Endodermal cell (in vitro differentiated cells): ENCODE data around the gene FGFRL1. TPM values are rescaled to one million over a fixed set of nuclear protein-coding genes. Genes with fewer than 3 reads are reported as not detected.
"Not testable (repeated sequence)": the region's sequence is repeated elsewhere in the genome, so short reads cannot be mapped to it uniquely, and the experiment has no call there.

Experiments
- DNase-seq: peaks from one replicate; pipeline ENCODE4 v3.0.0-alpha.2; 2017
- H3K27ac ChIP-seq: 2 replicates; pipeline ENCODE4 v1.5.1; 2013; ENCODE audit warnings: mild to moderate bottlenecking, low read depth, low read length, moderate library complexity
- H3K27me3 ChIP-seq: 2 replicates; pipeline ENCODE4 v1.6.1; 2013; ENCODE audit warnings: mild to moderate bottlenecking, low read length, moderate library complexity; ENCODE audit not compliant: insufficient read depth, control insufficient read depth, poor library complexity, severe bottlenecking
- H3K36me3 ChIP-seq: 2 replicates; pipeline ENCODE4 v1.7.0; 2013; ENCODE audit warnings: mild to moderate bottlenecking, low read length, moderate library complexity; ENCODE audit not compliant: control insufficient read depth, insufficient read depth
- H3K4me1 ChIP-seq: one replicate; pipeline ENCODE4 v1.7.0; 2013; ENCODE audit warnings: low read length; ENCODE audit not compliant: control insufficient read depth, insufficient read depth
- H3K4me3 ChIP-seq: 2 replicates; pipeline ENCODE4 v1.5.1; 2013; ENCODE audit warnings: mild to moderate bottlenecking, low read length, moderate library complexity
- H3K9ac ChIP-seq: 2 replicates; pipeline ENCODE4 v1.6.1; 2013; ENCODE audit warnings: mild to moderate bottlenecking, low read length, moderate library complexity; ENCODE audit not compliant: poor library complexity, severe bottlenecking; ENCODE audit errors: extremely low read depth
- H3K9me3 ChIP-seq: 2 replicates; pipeline ENCODE4 v1.6.1; 2013; ENCODE audit warnings: mild to moderate bottlenecking, low read length, moderate library complexity; ENCODE audit not compliant: control insufficient read depth
- H3K27ac Mint-ChIP-seq: 2 replicates; pipeline ENCODE4 v1.8.0; 2020; ENCODE audit warnings: mixed read lengths
- H3K27me3 Mint-ChIP-seq: 2 replicates; pipeline ENCODE4 v1.8.0; 2021; ENCODE audit warnings: mild to moderate bottlenecking, mixed read lengths; ENCODE audit not compliant: insufficient read depth
- H3K36me3 Mint-ChIP-seq: 2 replicates; pipeline ENCODE4 v1.8.0; 2020; ENCODE audit warnings: low read depth, mixed read lengths
- H3K4me1 Mint-ChIP-seq: 2 replicates; pipeline ENCODE4 v1.8.0; 2020; ENCODE audit warnings: mixed read lengths
- H3K4me3 Mint-ChIP-seq: 2 replicates; pipeline ENCODE4 v1.8.0; 2020; ENCODE audit warnings: mild to moderate bottlenecking, moderate library complexity, mixed read lengths
- H3K9me3 Mint-ChIP-seq: 2 replicates; pipeline ENCODE4 v1.8.0; 2020; ENCODE audit warnings: mild to moderate bottlenecking, mixed read lengths
- CTCF ChIP-seq: fragments of 200-600 bp; sonication (generic); conservative IDR thresholded peaks from 2 replicates; pipeline ENCODE4 v1.5.0; 2021; ENCODE audit warnings: antibody characterized with exemption, mild to moderate bottlenecking
- WGBS, 2 experiments: methylation state at CpG; one replicate each; pipeline versions ENCODE4 v1.1.5 to v1.1.7; 2013; ENCODE audit warnings: missing lambda C conversion rate in 2 of 2, mixed read lengths in 1 of 2; ENCODE audit not compliant: insufficient coverage in 1 of 2, insufficient read length in 1 of 2; 5-methylcytosine and 5-hydroxymethylcytosine counted together
- total RNA-seq, 2 donors: library from RNA; stranded (reverse); fragmentation: NEBNext Ultra II Directional in 1 of 2; extraction: Animal tissue kit (Norgen Biotek cat#: 25700) in 1 of 2; gene quantifications; 2 replicates in 1 of 2; 3 replicates in 1 of 2; pipeline ENCODE4 v1.2.1, GENCODE V29; 2021

FGFRL1 gene
- total RNA-seq, 2 donors from 2014 or later: 51.0 to 93.3 TPM

DNA sequence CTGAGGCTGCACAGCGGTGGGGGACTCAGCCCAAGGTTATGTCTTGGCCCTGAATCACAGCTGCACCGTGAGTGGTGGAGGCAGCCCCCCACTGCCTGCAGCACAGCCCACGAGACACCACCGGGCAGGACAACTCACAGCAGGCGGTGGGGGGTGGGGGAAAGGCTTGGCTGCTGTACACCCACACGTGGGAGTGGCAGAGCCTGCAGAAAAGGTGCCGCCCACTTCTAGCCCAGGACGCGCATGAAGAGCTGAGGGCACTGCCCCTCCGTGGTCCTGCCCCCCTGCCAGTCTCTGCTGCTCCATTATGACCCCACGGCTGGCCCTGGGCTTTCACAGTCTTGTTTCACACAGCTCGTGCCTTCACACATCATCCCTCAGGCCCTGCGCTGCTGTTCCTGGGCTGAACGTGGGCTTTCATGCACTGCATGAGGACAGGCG lies 40.8 kb downstream of the FGFRL1 start:
- no peak overlapping the region for H3K4me3 Mint-ChIP-seq
- peaks cover 89% of the 10 kb centered on the region for H3K27me3 Mint-ChIP-seq
- peaks cover 1% of the 10 kb centered on the region for H3K9me3 Mint-ChIP-seq

DNA sequence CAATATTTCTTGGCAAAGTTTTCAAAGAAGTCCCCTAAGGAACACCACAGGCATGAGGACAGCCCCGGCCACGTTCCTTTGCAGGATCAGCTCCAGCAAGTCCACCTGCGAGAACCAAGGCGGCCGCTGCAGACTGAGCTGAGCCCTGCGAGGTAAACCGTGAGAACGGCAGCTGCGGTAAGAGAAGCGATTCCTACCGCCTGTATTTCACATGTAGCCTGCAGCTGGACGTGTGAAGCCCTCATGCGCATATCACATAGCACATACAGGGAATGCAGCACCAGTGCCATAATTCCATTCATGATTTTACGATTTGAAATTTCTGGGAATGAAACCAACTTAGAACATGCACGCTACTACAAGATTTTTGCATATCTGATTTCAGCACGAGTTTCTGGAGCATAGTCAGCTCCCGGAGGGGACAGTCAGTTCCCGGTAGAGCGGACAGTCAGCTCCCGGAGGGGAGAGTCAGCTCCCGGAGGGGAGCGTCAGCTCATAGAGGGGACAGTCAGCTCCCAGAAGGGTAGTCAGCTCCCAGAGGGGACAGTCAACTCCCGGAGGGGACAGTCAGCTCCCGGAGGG lies 41.7 kb downstream of the FGFRL1 start:
- no peaks in the 10 kb centered on the region for H3K36me3 ChIP-seq
- DNase-seq: peak; percentile 44
- Mint-ChIP-seq H3K36me3 (no peaks in the 10 kb centered on the region), H3K4me1 (no peaks in the 10 kb centered on the region), H3K9me3 (peaks cover 1% of the 10 kb centered on the region), H3K4me3 (no peak overlapping the region), H3K27me3 (peaks cover 87% of the 10 kb centered on the region), H3K27ac (no peak overlapping the region)
- TF ChIP-seq CTCF: no peak
- 63 to 81% methylated on average over 22 to 24 of the region's 24 CpGs for WGBS, 2 experiments
- H3K4me1 ChIP-seq: no peaks in the 10 kb centered on the region
- no peak overlapping the region for H3K4me3 ChIP-seq
- H3K27me3 ChIP-seq: peaks cover 100% of the 10 kb centered on the region
- H3K9me3 ChIP-seq: no peaks in the 10 kb centered on the region
- no peak overlapping the region for H3K27ac ChIP-seq
- no peak overlapping the region for H3K9ac ChIP-seq

More for the DNA sequence above, 40.8 kb downstream of the FGFRL1 start:
- no peaks in the 10 kb centered on the region for H3K4me1 ChIP-seq
- Mint-ChIP-seq H3K27ac (no peak overlapping the region), H3K4me1 (no peaks in the 10 kb centered on the region), H3K36me3 (no peaks in the 10 kb centered on the region)
- H3K27me3 ChIP-seq: peaks cover 100% of the 10 kb centered on the region
- DNase-seq: no peak
- no peak overlapping the region for H3K27ac ChIP-seq
- H3K4me3 ChIP-seq: no peak overlapping the region
- TF ChIP-seq CTCF: no peak
- no peaks in the 10 kb centered on the region for H3K36me3 ChIP-seq
- H3K9ac ChIP-seq: no peak overlapping the region
- 81 to 84% methylated on average over 12 to 15 of the region's 15 CpGs for WGBS, 2 experiments
- H3K9me3 ChIP-seq: no peaks in the 10 kb centered on the region

- H3K27me3 ChIP-seq: peaks cover 100% of the 10 kb centered on the region
- H3K36me3 Mint-ChIP-seq, DNase-seq, H3K4me3 Mint-ChIP-seq, H3K4me1 Mint-ChIP-seq, H3K9me3 ChIP-seq, H3K9ac ChIP-seq, H3K9me3 Mint-ChIP-seq, H3K4me3 ChIP-seq, H3K36me3 ChIP-seq, H3K4me1 ChIP-seq, H3K27ac ChIP-seq, H3K27ac Mint-ChIP-seq: not testable (repeated sequence)
- H3K27me3 Mint-ChIP-seq: peaks cover 87% of the 10 kb centered on the region
- WGBS, 2 experiments: 78 to 93% methylated on average over 3 to 7 of the region's 7 CpGs
Observed at GRCh38 chr4:1053891-1054290, 42.5 kb downstream of the FGFRL1 start.

- H3K27me3 ChIP-seq: peaks cover 99% of the 10 kb centered on the region
- H3K27ac Mint-ChIP-seq, H3K9me3 Mint-ChIP-seq, H3K36me3 ChIP-seq, H3K4me3 Mint-ChIP-seq, H3K4me1 ChIP-seq, H3K27ac ChIP-seq, H3K9ac ChIP-seq, H3K36me3 Mint-ChIP-seq, H3K4me3 ChIP-seq, H3K9me3 ChIP-seq, DNase-seq, H3K4me1 Mint-ChIP-seq: not testable (repeated sequence)
- WGBS, 2 experiments: 89% methylated on average over 8 of the region's 11 CpGs; no CpG with 5 or more reads in 1 of the 2 experiments
- peaks cover 85% of the 10 kb centered on the region for H3K27me3 Mint-ChIP-seq
Observed at GRCh38 chr4:1054696-1055242, 43.3 kb downstream of the FGFRL1 start.

- WGBS, 2 experiments: 63% methylated on average over 6 to 13 of the region's 13 CpGs
- DNase-seq, H3K36me3 Mint-ChIP-seq, H3K27ac ChIP-seq, H3K9me3 ChIP-seq, H3K4me1 Mint-ChIP-seq, H3K9ac ChIP-seq, H3K4me1 ChIP-seq, H3K9me3 Mint-ChIP-seq, H3K4me3 ChIP-seq, H3K36me3 ChIP-seq, H3K27ac Mint-ChIP-seq, H3K4me3 Mint-ChIP-seq: not testable (repeated sequence)
- peaks cover 80% of the 10 kb centered on the region for H3K27me3 Mint-ChIP-seq
- peaks cover 94% of the 10 kb centered on the region for H3K27me3 ChIP-seq
Observed at GRCh38 chr4:1055243-1055701, 43.8 kb downstream of the FGFRL1 start.
